Sigmoid colon (tissue), 4 donors: ENCODE data around the gene LPP.

Experiments
- CTCF ChIP-seq, 4 experiments: fragments of 450-650 bp in 3 of 4; fragments of 200-600 bp in 1 of 4; IDR thresholded peaks; one replicate each; pipeline ENCODE4 v1.5.1; 2016 to 2019; ENCODE audit warnings: antibody characterized with exemption in 4 of 4, mild to moderate bottlenecking in 3 of 4, moderate library complexity in 2 of 4
- POLR2A ChIP-seq, 2 donors: fragments of 450-650 bp; IDR thresholded peaks; one replicate each; pipeline ENCODE4 v1.6.1; 2016; ENCODE audit warnings: antibody characterized with exemption in 2 of 2, mild to moderate bottlenecking in 2 of 2, moderate library complexity in 2 of 2
- POLR2AphosphoS5 ChIP-seq, 4 donors: sonication (generic); formaldehyde crosslinking; IDR thresholded peaks; one replicate each; pipeline ENCODE4 v1.6.1; 2017; ENCODE audit warnings: antibody characterized with exemption in 4 of 4

- TF ChIP-seq CTCF (IDR thresholded peaks at IDR 0.05), result no peak
- TF ChIP-seq POLR2AphosphoS5 (IDR thresholded peaks at IDR 0.05), result peak in 1 of 4 donors; percentile 31
- TF ChIP-seq POLR2A (IDR thresholded peaks at IDR 0.05), result no peak
Measured at GRCh38 chr3:188911026-188911850, 757.3 kb downstream of the LPP start.
